Activated CD4-positive, CD25-positive, alpha-beta regulatory T cell treated with anti-CD3 and anti-CD28 coated beads, Interleukin-2, amount 50 U/mL, for 72 hours (primary cell): ENCODE measurements around the gene TTC36.
"Not testable (repeated sequence)": the region's sequence is repeated elsewhere in the genome, so short reads cannot be mapped to it uniquely, and the experiment has no call there.

Experiments used
- DNase-seq: peaks from one replicate; pipeline ENCODE4 v3.0.0; 2021

Gene TTC36

GRCh38 chr11:118532852-118533768, 5.8 kb downstream of the TTC36 start:
- DNase-seq = no peak

- DNase-seq = no peak
Measured at GRCh38 chr11:118533769-118534729, 6.8 kb downstream of the TTC36 start.

GRCh38 chr11:118535261-118535660, 8.0 kb downstream of the TTC36 start:
- DNase-seq = no peak

- DNase-seq = no peak
Measured at GRCh38 chr11:118536726-118537125, 9.5 kb downstream of the TTC36 start.

GRCh38 chr11:118537409-118537980, 10.2 kb downstream of the TTC36 start:
- no peak for DNase-seq

GRCh38 chr11:118544010-118544646, 16.9 kb downstream of the TTC36 start:
- DNase-seq = no peak

GRCh38 chr11:118544647-118545010, 17.4 kb downstream of the TTC36 start:
- no peak for DNase-seq

GRCh38 chr11:118545533-118545932, 18.3 kb downstream of the TTC36 start:
- DNase-seq = no peak

- DNase-seq = no peak
Measured at GRCh38 chr11:118547132-118547531, 19.9 kb downstream of the TTC36 start.

- DNase-seq = no peak
Measured at GRCh38 chr11:118552341-118552740, 25.1 kb downstream of the TTC36 start.

GRCh38 chr11:118560806-118561205, 33.5 kb downstream of the TTC36 start:
- DNase-seq = no peak

GRCh38 chr11:118565051-118565450, 37.8 kb downstream of the TTC36 start:
- DNase-seq = no peak

GRCh38 chr11:118569670-118570069, 42.4 kb downstream of the TTC36 start:
- DNase-seq = no peak

- DNase-seq = no peak
Measured at GRCh38 chr11:118570787-118571186, 43.5 kb downstream of the TTC36 start.

- peak; percentile 41 for DNase-seq
Measured at GRCh38 chr11:118571701-118572060, 44.4 kb downstream of the TTC36 start.

- DNase-seq = peak; percentile 76
Measured at GRCh38 chr11:118572061-118572980, 45.0 kb downstream of the TTC36 start, which contains the start of gene ARCN1. Gene ARCN1 (plus strand): TSS chr11:118572409. CDS start chr11:118572548, 139 bp downstream.

GRCh38 chr11:118572981-118573550, 45.8 kb downstream of the TTC36 start:
- DNase-seq = no peak

GRCh38 chr11:118574636-118575035, 47.4 kb downstream of the TTC36 start:
- no peak for DNase-seq

GRCh38 chr11:118577995-118578394, 50.7 kb downstream of the TTC36 start:
- DNase-seq = not testable (repeated sequence)
